Peyer's patch (tissue), 4 donors: ENCODE results near the gene RORC.

Source experiments
- CTCF ChIP-seq, 6 experiments: fragments of 450-650 bp in 4 of 6; fragments of 200-600 bp in 2 of 6; sonication (generic) in 1 of 6; IDR thresholded peaks; one replicate each; pipeline ENCODE4 v1.5.1; 2017 to 2019; ENCODE audit warnings: antibody characterized with exemption in 6 of 6, mild to moderate bottlenecking in 3 of 6, moderate library complexity in 1 of 6
- POLR2A ChIP-seq, 2 donors: fragments of 450-650 bp; IDR thresholded peaks; one replicate each; pipeline ENCODE4 v1.5.1; 2017; ENCODE audit warnings: antibody characterized with exemption in 2 of 2, mild to moderate bottlenecking in 2 of 2, moderate library complexity in 2 of 2

- TF ChIP-seq POLR2A (IDR thresholded peaks at IDR 0.05) (no peak), CTCF (IDR thresholded peaks at IDR 0.05) (no peak)
These were observed 29.8 kb downstream of the RORC start for GRCh38 chr1:151801846-151802245.
